B cell (primary cell): ENCODE data around the gene TFEC. TPM values are rescaled to one million over a fixed set of nuclear protein-coding genes. Genes with fewer than 3 reads are reported as not detected.

Experiments used
- ATAC-seq: fragments of 200-7000 bp; cut with Tn5 transposase; one replicate; pipeline ENCODE4 v1.10.0; 2021; ENCODE audit warnings: low read depth, mild to moderate bottlenecking, moderate number of reproducible peaks, moderate library complexity
- CTCF ChIA-PET: fragments of 350-600 bp; sonication (Branson Sonifier 250); formaldehyde crosslinking; loops from one replicate; lab custom pipeline; 2021; ENCODE audit warnings: antibody characterized with exemption, inconsistent platforms; lab: Charles Lee
- POLR2A ChIA-PET: fragments of 350-600 bp; sonication (Branson Sonifier 250); formaldehyde crosslinking; loops from one replicate; lab custom pipeline; 2021; ENCODE audit warnings: antibody characterized with exemption; lab: Charles Lee
- DNase-seq: peaks from one replicate; pipeline ENCODE4 v3.0.0; 2013
- H2AFZ ChIP-seq: 2 replicates; pipeline ENCODE4 v1.6.1; 2012; ENCODE audit warnings: mild to moderate bottlenecking, low read depth, low read length; ENCODE audit not compliant: insufficient read depth, poor library complexity, severe bottlenecking
- H3K27ac ChIP-seq, 2 donors: 1 replicate in 1 of 2; 2 replicates in 1 of 2; pipeline ENCODE4 v1.5.1; 2012 to 2013; ENCODE audit warnings: low read length in 2 of 2, mild to moderate bottlenecking in 2 of 2, moderate library complexity in 1 of 2
- H3K27me3 ChIP-seq, 4 experiments: fragments of 200-600 bp in 1 of 4; sonication (generic) in 1 of 4; replicated peaks in 1 of 4; 1 replicate in 2 of 4; 2 replicates in 2 of 4; pipeline versions ENCODE4 v1.6.1 to v1.7.0; 2013 to 2016; ENCODE audit warnings: low read length in 3 of 4, mild to moderate bottlenecking in 2 of 4, mixed read lengths in 1 of 4, moderate library complexity in 1 of 4; ENCODE audit not compliant: insufficient read depth in 4 of 4, control insufficient read depth in 3 of 4; ENCODE audit errors: control extremely low read depth in 1 of 4
- H3K36me3 ChIP-seq, 2 experiments: replicated peaks in 1 of 2; 1 replicate in 1 of 2; 2 replicates in 1 of 2; pipeline versions ENCODE4 v1.6.1 to v1.7.1; 2013; ENCODE audit warnings: low read length in 1 of 2; ENCODE audit not compliant: insufficient read depth in 2 of 2, control insufficient read depth in 1 of 2; ENCODE audit errors: control extremely low read depth in 1 of 2, extremely low read depth in 1 of 2
- H3K4me1 ChIP-seq, 2 donors: fragments of 200-600 bp in 1 of 2; sonication (generic) in 1 of 2; 1 replicate in 1 of 2; 2 replicates in 1 of 2; pipeline versions ENCODE4 v1.5.1 to v1.6.1; 2013 to 2017; ENCODE audit warnings: low read length in 2 of 2; ENCODE audit not compliant: control insufficient read depth in 2 of 2, insufficient read depth in 2 of 2
- H3K4me2 ChIP-seq: replicated peaks from 2 replicates; pipeline ENCODE3; 2012; ENCODE audit warnings: mild to moderate bottlenecking, low read depth, low read length; ENCODE audit not compliant: poor library complexity, severe bottlenecking
- H3K4me3 ChIP-seq, 5 experiments: fragments of 200-600 bp in 1 of 5; sonication (generic) in 1 of 5; 1 replicate in 3 of 5; 2 replicates in 2 of 5; pipeline versions ENCODE4 v1.5.1 to v1.7.0; 2011 to 2016; ENCODE audit warnings: low read length in 4 of 5, mild to moderate bottlenecking in 4 of 5, low read depth in 2 of 5, control low read depth in 1 of 5, moderate library complexity in 1 of 5; ENCODE audit not compliant: insufficient read depth in 1 of 5; ENCODE audit errors: control extremely low read depth in 1 of 5, extremely low read depth in 1 of 5
- H3K79me2 ChIP-seq: fragments of 200-600 bp; sonication (generic); one replicate; pipeline ENCODE4 v1.6.0; 2016; ENCODE audit warnings: low read length; ENCODE audit not compliant: control insufficient read depth, insufficient read depth
- H3K9ac ChIP-seq: fragments of 200-600 bp; sonication (generic); 2 replicates; pipeline ENCODE4 v1.6.1; 2017; ENCODE audit warnings: mild to moderate bottlenecking, low read length, moderate library complexity
- H3K9me3 ChIP-seq, 3 donors: one replicate each; pipeline versions ENCODE4 v1.6.1 to v1.7.1; 2013; ENCODE audit warnings: low read length in 2 of 3; ENCODE audit not compliant: control insufficient read depth in 2 of 3, insufficient read depth in 1 of 3; ENCODE audit errors: control extremely low read depth in 1 of 3
- H4K20me1 ChIP-seq: 2 replicates; pipeline ENCODE4 v1.6.0; 2012; ENCODE audit warnings: mild to moderate bottlenecking, low read length; ENCODE audit not compliant: insufficient read depth, control insufficient read depth, poor library complexity, severe bottlenecking
- H3K27ac Mint-ChIP-seq: one replicate; pipeline ENCODE4 v1.8.0; 2021; ENCODE audit warnings: mixed read lengths
- H3K27me3 Mint-ChIP-seq: one replicate; pipeline ENCODE4 v1.8.0; 2021; ENCODE audit warnings: mixed read lengths
- H3K4me1 Mint-ChIP-seq: one replicate; pipeline ENCODE4 v1.8.0; 2021; ENCODE audit warnings: mixed read lengths
- H3K4me3 Mint-ChIP-seq: one replicate; pipeline ENCODE4 v1.8.0; 2021; ENCODE audit warnings: mixed read lengths
- H3K9me3 Mint-ChIP-seq: one replicate; pipeline ENCODE4 v1.8.0; 2022; ENCODE audit warnings: mixed read lengths; ENCODE audit not compliant: insufficient read depth
- CTCF ChIP-seq: fragments of 200-600 bp; IDR thresholded peaks from one replicate; pipeline ENCODE4 v1.8.0; 2022; ENCODE audit warnings: antibody characterized with exemption, mild to moderate bottlenecking
- EZH2 ChIP-seq: IDR thresholded peaks from 2 replicates; pipeline ENCODE4 v1.6.1; 2012; ENCODE audit warnings: borderline replicate concordance, low read depth, mild to moderate bottlenecking, moderate library complexity, low read length; ENCODE audit not compliant: insufficient read depth, poor library complexity, severe bottlenecking
- WGBS: methylation state at CpG from one replicate; pipeline ENCODE4 v1.1.5; 2013; ENCODE audit warnings: missing lambda C conversion rate; ENCODE audit not compliant: insufficient coverage; 5-methylcytosine and 5-hydroxymethylcytosine counted together
- intact Hi-C: fragments of 100-400 bp; cut with micrococcal nuclease; formaldehyde crosslinking; loops from one replicate; pipeline ENCODE4 v1.10.0; 2022
- polyA plus RNA-seq: library from polyadenylated mRNA; depleted of rRNA; stranded (reverse); fragments of >200 nt; gene quantifications from 2 replicates; pipeline ENCODE4 v1.2.3, GENCODE V29; 2012
- total RNA-seq, 2 donors: library from RNA; stranded (reverse); fragments of 120-200 nt in 1 of 2; gene quantifications; 1 replicate in 1 of 2; 2 replicates in 1 of 2; pipeline versions ENCODE4 v1.2.3 to v1.2.4, GENCODE V29; 2013 to 2022

Gene TFEC
- total and polyA plus RNA-seq, 2 donors (not counting 1 experiment from before 2014, with no cell fraction given) = 17.3 to 36.3 TPM

- Histone ChIP-seq H3K79me2 (no peaks in the 10 kb centered on the region), H3K9ac (no peak overlapping the region), H3K36me3 (no peaks in the 10 kb centered on the region), H3K4me2 (no peak overlapping the region), H3K4me1 (no peaks in the 10 kb centered on the region), H3K9me3 (no peaks in the 10 kb centered on the region), H2AFZ (no peak overlapping the region), H3K27ac (no peak overlapping the region), H3K4me3 (no peak overlapping the region), H4K20me1 (no peaks in the 10 kb centered on the region), H3K27me3 (no peaks in the 10 kb centered on the region)
- Mint-ChIP-seq H3K27me3 (no peaks in the 10 kb centered on the region), H3K4me3 (no peak overlapping the region), H3K9me3 (no peaks in the 10 kb centered on the region), H3K4me1 (no peaks in the 10 kb centered on the region), H3K27ac (no peak overlapping the region)
- 100% methylated on average over 2 of the region's 5 CpGs for WGBS
- intact Hi-C loops = no loop called here
- no peak for DNase-seq
- ATAC-seq = no peak
- ChIA-PET POLR2A (no interaction called here), CTCF (no interaction called here)
- TF ChIP-seq EZH2 (no peak), CTCF (no peak)
Observed at GRCh38 chr7:115965796-115966475, 64.6 kb downstream of the TFEC start.

GRCh38 chr7:115965236-115965635, 65.3 kb downstream of the TFEC start:
- Histone ChIP-seq H3K36me3 (no peaks in the 10 kb centered on the region), H3K4me2 (no peak overlapping the region), H3K4me1 (no peaks in the 10 kb centered on the region), H3K27me3 (no peaks in the 10 kb centered on the region), H3K9me3 (no peaks in the 10 kb centered on the region), H3K79me2 (no peaks in the 10 kb centered on the region), H2AFZ (no peak overlapping the region), H3K9ac (no peak overlapping the region), H3K27ac (no peak overlapping the region), H3K4me3 (no peak overlapping the region), H4K20me1 (no peaks in the 10 kb centered on the region)
- TF ChIP-seq CTCF (no peak), EZH2 (no peak)
- Mint-ChIP-seq H3K4me1 (no peaks in the 10 kb centered on the region), H3K4me3 (no peak overlapping the region), H3K27ac (no peak overlapping the region), H3K27me3 (no peaks in the 10 kb centered on the region), H3K9me3 (no peaks in the 10 kb centered on the region)
- ChIA-PET POLR2A (no interaction called here), CTCF (no interaction called here)
- no CpG with 5 or more reads among the region's 1 CpG for WGBS
- ATAC-seq = no peak
- intact Hi-C loops = no loop called here
- no peak for DNase-seq
